GM19025 (cell line): ENCODE measurements around the gene MMUT.
A peak's percentile ranks its signal among the peaks of the same experiment; 100 is the strongest.
"Not testable (repeated sequence)": the region's sequence is repeated elsewhere in the genome, so short reads cannot be mapped to it uniquely, and the experiment has no call there.

ENCODE experiments used
- ATAC-seq: cut with Tn5 transposase; IDR thresholded peaks from one replicate; pipeline ENCODE4 v1.9.1; 2021; ENCODE audit warnings: mild to moderate bottlenecking, low read depth, moderate library complexity; ENCODE audit not compliant: unreplicated experiment

MMUT gene

DNA sequence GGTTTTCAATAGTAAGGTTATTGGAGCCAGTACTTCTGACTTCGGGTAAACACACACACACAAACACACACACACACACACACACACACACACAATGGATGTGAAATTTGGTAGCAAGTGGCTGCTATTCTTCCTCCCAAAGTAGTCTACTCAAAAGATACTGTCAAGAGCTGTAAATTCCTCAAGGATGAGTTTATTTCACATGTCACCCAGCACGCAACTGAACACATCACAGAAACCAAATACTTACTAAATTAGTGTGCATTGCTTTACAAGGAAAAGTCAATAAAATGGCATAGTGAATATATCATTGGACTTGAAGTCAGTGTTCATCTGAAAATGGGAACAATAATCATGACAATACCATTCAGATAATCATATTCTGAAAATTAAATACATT, 32.9 kb downstream of the MMUT start:
- no peak for ATAC-seq

DNA sequence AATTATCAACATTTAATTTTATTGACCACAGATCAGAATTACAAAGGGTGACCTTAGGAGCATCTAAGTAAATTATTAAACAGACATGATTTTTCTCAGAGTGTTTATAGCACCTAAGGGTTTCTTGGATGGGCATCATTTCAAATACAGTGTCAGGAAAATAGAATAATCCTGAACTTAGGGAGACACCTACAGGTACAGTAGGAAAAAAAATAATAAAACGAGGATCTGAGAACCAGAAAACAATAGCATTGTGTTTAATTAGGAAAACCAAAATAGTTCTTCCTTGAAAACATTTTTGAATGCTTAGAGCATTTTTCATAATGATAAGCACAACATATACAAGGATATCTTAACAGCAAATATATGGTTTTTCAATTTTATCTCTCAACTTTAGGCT, 39.2 kb downstream of the MMUT start:
- no peak for ATAC-seq

DNA sequence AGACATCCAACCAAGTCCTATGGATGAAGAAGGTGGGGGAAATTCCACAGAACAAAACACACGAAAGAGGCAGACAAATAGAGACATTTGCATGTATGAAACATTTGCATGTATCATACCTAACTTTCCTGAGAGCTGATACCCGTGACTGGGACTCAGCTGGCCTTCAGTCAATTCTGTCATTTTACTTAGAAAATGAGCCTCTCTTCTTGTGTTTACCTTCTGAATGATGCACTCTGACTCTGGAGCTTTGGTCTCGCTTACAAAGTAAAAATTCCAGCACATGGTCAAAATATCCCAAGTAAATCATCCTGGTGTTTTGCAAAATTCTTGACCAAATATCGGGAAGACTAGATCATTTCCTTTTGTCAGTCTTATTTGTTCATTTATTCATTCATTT, 46.9 kb downstream of the MMUT start:
- ATAC-seq: no peak

DNA sequence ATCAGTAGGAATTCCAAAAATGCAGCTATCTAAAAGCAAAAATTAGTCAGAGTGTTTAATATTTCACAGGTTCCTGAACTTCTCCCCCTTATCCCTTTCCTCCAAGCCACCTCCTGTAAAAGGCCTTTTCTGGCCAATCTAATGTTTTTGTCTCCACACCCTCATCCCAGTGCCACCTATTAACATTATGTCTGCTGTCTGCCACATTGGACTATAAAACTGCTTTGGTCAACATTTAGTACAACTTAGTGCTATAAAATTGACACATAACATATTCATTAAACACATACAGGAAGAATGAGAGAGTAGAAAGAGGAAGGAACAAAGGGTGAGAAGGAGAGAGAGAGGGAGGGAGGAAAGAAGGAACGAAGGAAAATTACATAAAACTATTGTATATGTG, 47.7 kb downstream of the MMUT start:
- no peak for ATAC-seq

DNA sequence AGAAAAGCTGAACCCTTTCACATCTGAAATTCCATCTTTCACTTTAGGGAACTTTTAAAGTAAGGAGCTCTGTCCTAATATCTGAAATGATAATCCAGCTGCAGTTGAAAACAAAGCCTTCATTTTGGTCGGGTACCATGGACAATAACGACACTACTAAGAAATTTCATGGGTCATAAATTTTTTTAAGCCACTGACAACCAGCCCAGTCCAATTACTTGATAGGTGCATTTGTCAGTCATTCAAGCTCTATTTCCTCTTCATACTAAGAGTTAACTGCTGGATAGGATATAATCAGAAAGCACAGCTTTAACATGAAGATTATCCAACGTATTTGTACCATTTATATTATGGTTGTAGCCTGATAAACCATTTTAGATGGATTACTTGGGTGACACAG, 52.5 kb downstream of the MMUT start:
- ATAC-seq: no peak

DNA sequence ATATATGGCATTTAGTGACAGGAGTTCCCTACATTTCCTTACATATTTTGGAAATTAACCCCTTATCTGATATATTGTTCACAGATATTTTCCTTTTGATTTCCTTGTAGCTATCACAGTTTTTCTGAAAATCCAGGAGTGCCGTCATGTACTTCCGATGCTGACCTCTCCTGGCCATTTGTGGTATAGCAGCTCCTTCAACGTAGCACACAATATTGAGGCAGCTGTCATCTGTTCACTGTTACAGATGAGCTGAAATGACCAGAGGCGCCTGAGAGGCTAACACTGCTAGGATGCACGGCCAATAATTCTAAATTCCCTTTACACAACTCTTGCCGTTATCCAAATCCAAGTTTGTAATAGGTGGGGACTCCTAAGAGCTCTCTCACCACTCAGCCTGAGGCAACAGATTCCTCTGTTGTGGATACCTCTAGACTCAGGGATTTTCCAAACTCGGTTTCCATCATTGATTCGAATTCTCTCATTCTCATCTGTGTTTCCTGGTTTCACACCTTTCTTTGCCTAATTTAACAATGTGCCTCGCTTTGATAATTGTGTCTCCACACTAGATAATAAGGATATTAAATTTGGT, 53.0 kb downstream of the MMUT start:
- peak; percentile 61 for ATAC-seq

DNA sequence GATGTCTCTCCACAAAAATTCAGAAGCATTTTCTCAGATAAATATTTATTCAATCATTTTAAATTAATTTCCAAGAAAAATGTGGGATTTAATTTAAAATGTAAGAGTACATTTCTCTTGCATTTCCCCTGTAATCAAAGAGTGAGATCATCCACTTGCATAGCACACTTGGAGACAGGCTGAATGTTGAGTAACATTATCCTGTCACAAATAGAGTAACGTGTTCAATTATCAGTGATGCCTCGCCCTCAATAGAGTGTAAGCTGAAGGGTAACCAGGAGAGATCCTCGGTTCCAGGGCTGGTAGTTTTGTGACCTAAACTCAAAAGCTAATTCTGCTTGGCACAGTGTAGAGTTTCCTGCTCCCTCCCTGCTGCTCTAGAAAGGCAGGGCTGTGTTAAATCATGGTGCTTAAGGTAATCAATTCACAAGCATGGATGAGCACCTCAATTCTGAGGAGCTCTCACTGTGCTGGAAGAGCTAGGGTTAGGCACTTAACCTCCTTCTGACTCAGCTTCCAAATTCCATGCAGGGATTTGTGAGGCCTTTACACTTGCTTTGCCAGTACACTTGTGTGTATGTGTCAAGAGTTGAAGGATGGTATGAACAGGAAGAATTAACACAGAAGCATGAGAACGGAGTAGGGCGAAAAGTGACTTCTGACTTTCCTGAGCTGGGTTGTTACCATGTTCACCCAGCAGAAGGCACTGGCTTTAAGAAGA, 56.6 kb downstream of the MMUT start:
- ATAC-seq: no peak

DNA sequence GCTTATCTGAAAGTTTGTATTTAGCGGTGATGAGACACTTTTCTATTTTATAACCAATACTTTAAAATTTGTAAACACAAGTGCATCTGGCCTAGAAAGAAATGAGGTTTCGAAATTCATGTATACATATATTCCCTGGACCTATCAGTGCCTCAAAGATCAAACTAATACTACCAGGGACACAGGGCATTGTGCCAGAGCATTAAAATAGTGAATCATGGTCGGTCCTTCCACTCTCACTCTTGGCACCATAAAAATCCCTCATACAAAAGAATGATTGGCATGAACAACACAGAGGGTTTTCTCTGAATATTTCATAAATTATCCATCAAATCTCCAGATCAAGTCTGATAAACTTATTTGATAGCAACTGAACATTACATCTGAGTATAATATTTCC, 62.0 kb downstream of the MMUT start:
- ATAC-seq: no peak

DNA sequence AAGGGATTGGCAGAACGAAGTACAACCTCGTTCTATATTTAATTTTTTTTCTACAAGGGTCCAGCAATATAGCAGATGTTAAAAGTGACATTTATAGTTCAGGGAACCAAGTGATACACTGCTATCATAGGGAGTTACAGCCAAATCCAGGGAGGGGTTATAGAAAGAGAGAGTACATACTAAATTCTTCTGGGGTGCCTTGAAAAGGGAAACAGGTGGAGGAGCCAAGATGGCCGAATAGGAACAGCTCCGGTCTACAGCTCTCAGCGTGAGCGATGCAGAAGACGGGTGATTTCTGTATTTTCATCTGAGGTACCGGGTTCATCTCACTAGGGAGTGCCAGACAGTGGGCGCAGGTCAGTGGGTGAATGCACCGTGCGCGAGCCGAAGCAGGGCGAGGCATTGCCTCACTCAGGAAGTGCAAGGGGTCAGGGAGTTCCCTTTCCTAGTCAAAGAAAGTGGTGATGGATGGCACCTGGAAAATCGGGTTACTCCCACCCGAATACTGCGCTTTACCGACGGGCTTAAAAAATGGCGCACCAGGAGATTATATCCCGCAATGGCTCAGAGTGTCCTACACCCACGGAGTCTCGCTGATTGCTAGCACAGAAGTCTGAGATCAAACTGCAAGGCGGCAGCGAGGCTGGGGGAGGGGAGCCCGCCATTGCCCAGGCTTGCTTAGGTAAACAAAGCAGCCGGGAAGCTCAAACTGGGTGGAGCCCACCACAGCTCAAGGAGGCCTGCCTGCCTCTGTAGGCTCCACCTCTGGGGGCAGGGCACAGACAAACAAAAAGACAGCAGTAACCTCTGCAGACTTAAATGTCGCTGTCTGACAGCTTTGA, 76.2 kb downstream of the MMUT start:
- not testable (repeated sequence) for ATAC-seq

DNA sequence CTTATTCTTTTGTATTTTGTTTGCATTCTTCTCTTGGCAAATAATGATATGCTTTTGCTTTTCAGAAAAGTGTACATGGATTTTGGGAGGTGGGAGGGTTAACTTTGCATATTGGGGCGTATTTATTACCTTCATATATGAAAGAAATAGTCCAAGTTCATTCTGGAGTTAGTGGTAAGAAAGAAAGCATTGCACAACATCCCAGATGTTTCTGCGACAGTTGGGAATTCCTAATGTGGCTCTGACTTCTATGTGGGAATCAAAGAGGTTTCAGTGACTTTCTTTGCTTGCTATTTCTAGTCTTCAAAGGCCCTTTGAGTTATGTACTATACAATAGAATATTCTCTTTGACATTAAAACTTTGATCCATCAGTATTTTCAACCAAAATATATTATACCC, 78.1 kb downstream of the MMUT start:
- ATAC-seq: no peak
